Measurements from ENCODE around the gene ZNF658.
"Not testable (repeated sequence)": the region's sequence is repeated elsewhere in the genome, so short reads cannot be mapped to it uniquely, and the experiment has no call there.

Gene ZNF658

GRCh38 chr9:66938322-66938721, 37.8 kb downstream of the ZNF658 start:
- H3K9me3 ChIP-seq (ENCODE audit: severe bottlenecking); ATAC-seq (ENCODE audit: low read depth); DNase-seq (ENCODE audit: low spot score); H3K4me1 ChIP-seq (ENCODE audit: insufficient read depth, poor library complexity, severe bottlenecking); H3K4me3 ChIP-seq (ENCODE audit: severe bottlenecking); H3K27me3 ChIP-seq (ENCODE audit: insufficient read depth, poor library complexity, severe bottlenecking); H3K27ac ChIP-seq (ENCODE audit: poor library complexity, severe bottlenecking); H3K36me3 ChIP-seq (ENCODE audit: low read depth): not testable (repeated sequence)

GRCh38 chr9:66939878-66940830, 39.6 kb downstream of the ZNF658 start:
- not testable (repeated sequence) for H3K27ac ChIP-seq (ENCODE audit: poor library complexity, severe bottlenecking); H3K4me3 ChIP-seq (ENCODE audit: severe bottlenecking); H3K36me3 ChIP-seq (ENCODE audit: low read depth); DNase-seq (ENCODE audit: low spot score); H3K4me1 ChIP-seq (ENCODE audit: insufficient read depth, poor library complexity, severe bottlenecking); ATAC-seq (ENCODE audit: low read depth); H3K27me3 ChIP-seq (ENCODE audit: insufficient read depth, poor library complexity, severe bottlenecking); H3K9me3 ChIP-seq (ENCODE audit: severe bottlenecking)

GRCh38 chr9:66942400-66943155, 42.1 kb downstream of the ZNF658 start:
- not testable (repeated sequence) for H3K36me3 ChIP-seq (ENCODE audit: low read depth); H3K4me1 ChIP-seq (ENCODE audit: insufficient read depth, poor library complexity, severe bottlenecking); H3K27ac ChIP-seq (ENCODE audit: poor library complexity, severe bottlenecking); H3K9me3 ChIP-seq (ENCODE audit: severe bottlenecking); DNase-seq (ENCODE audit: low spot score); H3K4me3 ChIP-seq (ENCODE audit: severe bottlenecking); ATAC-seq (ENCODE audit: low read depth); H3K27me3 ChIP-seq (ENCODE audit: insufficient read depth, poor library complexity, severe bottlenecking)

GRCh38 chr9:66952576-66952975, 52.1 kb downstream of the ZNF658 start:
- H3K27me3 ChIP-seq (ENCODE audit: insufficient read depth, poor library complexity, severe bottlenecking); H3K27ac ChIP-seq (ENCODE audit: poor library complexity, severe bottlenecking); ATAC-seq (ENCODE audit: low read depth); H3K4me3 ChIP-seq (ENCODE audit: severe bottlenecking); H3K9me3 ChIP-seq (ENCODE audit: severe bottlenecking); H3K4me1 ChIP-seq (ENCODE audit: insufficient read depth, poor library complexity, severe bottlenecking); H3K36me3 ChIP-seq (ENCODE audit: low read depth); DNase-seq (ENCODE audit: low spot score): not testable (repeated sequence)

All from RWPE2 (cell line).